BLaER1 treated with 17β-estradiol and CSF1 and Interleukin-3, amounts not matched to agents 10 nM and 100 nM (cell line): ENCODE data around the gene RUSC2.
A peak's percentile ranks its signal among the peaks of the same experiment; 100 is the strongest.

Experiments used
- H3K27ac ChIP-seq, 11 experiments: shearing (Covaris generic); formaldehyde crosslinking; 2 replicates each; pipeline ENCODE4 v1.8.1; 2022
- H3K27me3 ChIP-seq, 11 experiments: shearing (Covaris generic); formaldehyde crosslinking; 2 replicates each; pipeline ENCODE4 v1.8.1; 2022
- H3K36me3 ChIP-seq, 11 experiments: shearing (Covaris generic); formaldehyde crosslinking; 2 replicates each; pipeline ENCODE4 v1.8.1; 2022
- H3K4me1 ChIP-seq, 10 experiments: shearing (Covaris generic); formaldehyde crosslinking; 2 replicates each; pipeline ENCODE4 v1.8.1; 2022
- H3K4me2 ChIP-seq, 11 experiments: shearing (Covaris generic); formaldehyde crosslinking; 2 replicates each; pipeline ENCODE4 v1.8.1; 2022
- H3K4me3 ChIP-seq, 10 experiments: shearing (Covaris generic); formaldehyde crosslinking; 2 replicates each; pipeline ENCODE4 v1.8.1; 2022
- H3K9ac ChIP-seq, 11 experiments: shearing (Covaris generic); formaldehyde crosslinking; 2 replicates each; pipeline ENCODE4 v1.8.1; 2022
- H3K9me3 ChIP-seq, 11 experiments: shearing (Covaris generic); formaldehyde crosslinking; replicated peaks in 1 of 11; 2 replicates each; pipeline ENCODE4 v1.8.1; 2022
- H4K20me1 ChIP-seq, 11 experiments: shearing (Covaris generic); formaldehyde crosslinking; 2 replicates each; pipeline ENCODE4 v1.8.1; 2022
- Cebpa-rat ChIP-seq, 11 experiments: shearing (Covaris generic); IDR thresholded peaks; 2 replicates each; pipeline ENCODE4 v1.8.1; 2022

Gene RUSC2

DNA sequence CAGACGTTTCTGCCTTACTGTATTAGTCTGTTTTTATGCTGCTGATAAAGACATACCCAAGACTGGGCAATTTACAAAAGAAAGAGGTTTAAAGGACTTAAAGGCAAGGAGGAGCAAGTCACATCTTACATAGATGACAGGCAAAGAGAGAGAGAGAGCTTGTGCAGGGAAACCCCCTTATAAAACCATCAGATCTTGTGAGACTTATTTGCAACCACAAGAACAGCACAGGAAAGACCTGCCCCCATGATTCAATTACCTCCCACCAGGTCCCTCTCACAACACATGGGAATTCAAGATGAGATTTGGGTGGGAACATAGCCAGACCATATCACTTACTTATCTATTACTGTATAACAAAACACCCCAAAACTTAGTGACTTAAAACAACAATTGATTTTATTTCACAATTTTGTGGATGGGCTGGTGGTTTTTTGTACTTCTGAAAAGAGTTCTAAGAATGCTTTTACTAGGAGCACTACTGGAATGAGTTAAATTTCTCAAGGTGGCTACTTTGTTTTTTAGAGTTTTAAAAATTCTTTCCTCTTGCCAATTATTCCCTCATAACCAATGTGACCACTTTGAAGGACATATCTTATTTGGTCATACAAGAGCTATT, 10.3 kb downstream of the RUSC2 start:
- no peak overlapping the region for H3K4me3 ChIP-seq
- H3K9me3 ChIP-seq, result peaks cover 44 to 82% (median 64%) of the 10 kb centered on the region in 11 experiments
- H3K36me3 ChIP-seq, result peaks cover 12 to 54% (median 31%) of the 10 kb centered on the region in 11 experiments; a peak in 20 of 22 replicates
- peaks cover 0 to 6% (median 0%) of the 10 kb centered on the region in 10 experiments; a peak in 2 of 20 replicates for H3K4me1 ChIP-seq
- H3K9ac ChIP-seq, result no peak overlapping the region
- no peak overlapping the region for H3K27ac ChIP-seq
- no peak overlapping the region for H3K4me2 ChIP-seq
- H4K20me1 ChIP-seq, result peaks cover 0 to 19% (median 0%) of the 10 kb centered on the region in 11 experiments; a peak in 2 of 22 replicates
- no peaks in the 10 kb centered on the region for H3K27me3 ChIP-seq
- no peak for TF ChIP-seq Cebpa-rat (IDR thresholded peaks at IDR 0.05)

- Histone ChIP-seq H3K4me3 (no peak overlapping the region), H4K20me1 (peaks cover 0 to 18% (median 0%) of the 10 kb centered on the region in 11 experiments; a peak in 3 of 22 replicates), H3K4me2 (no peak overlapping the region), H3K4me1 (no peaks in the 10 kb centered on the region), H3K9me3 (peaks cover 41 to 65% (median 51%) of the 10 kb centered on the region in 11 experiments), H3K9ac (no peak overlapping the region), H3K27ac (no peak overlapping the region), H3K36me3 (peaks cover 0 to 38% (median 21%) of the 10 kb centered on the region in 11 experiments; a peak in 17 of 22 replicates), H3K27me3 (no peaks in the 10 kb centered on the region)
- TF ChIP-seq Cebpa-rat (IDR thresholded peaks at IDR 0.05), result no peak
Measured at GRCh38 chr9:35501946-35502345, 12.0 kb downstream of the RUSC2 start.

GRCh38 chr9:35506359-35506758, 16.4 kb downstream of the RUSC2 start:
- no peak for TF ChIP-seq Cebpa-rat (IDR thresholded peaks at IDR 0.05)
- H4K20me1 ChIP-seq, result peaks cover 0 to 34% (median 5%) of the 10 kb centered on the region in 11 experiments; a peak in 5 of 22 replicates
- peaks cover 0 to 27% (median 10%) of the 10 kb centered on the region in 11 experiments; a peak in 7 of 22 replicates for H3K36me3 ChIP-seq
- no peak overlapping the region for H3K4me3 ChIP-seq
- no peak overlapping the region for H3K27ac ChIP-seq
- peaks cover 11 to 21% (median 15%) of the 10 kb centered on the region in 11 experiments; a peak in 19 of 22 replicates for H3K9me3 ChIP-seq
- no peak overlapping the region for H3K9ac ChIP-seq
- peaks cover 0 to 12% (median 9%) of the 10 kb centered on the region in 10 experiments; a peak in 10 of 20 replicates for H3K4me1 ChIP-seq
- no peak overlapping the region for H3K4me2 ChIP-seq
- no peaks in the 10 kb centered on the region for H3K27me3 ChIP-seq

DNA sequence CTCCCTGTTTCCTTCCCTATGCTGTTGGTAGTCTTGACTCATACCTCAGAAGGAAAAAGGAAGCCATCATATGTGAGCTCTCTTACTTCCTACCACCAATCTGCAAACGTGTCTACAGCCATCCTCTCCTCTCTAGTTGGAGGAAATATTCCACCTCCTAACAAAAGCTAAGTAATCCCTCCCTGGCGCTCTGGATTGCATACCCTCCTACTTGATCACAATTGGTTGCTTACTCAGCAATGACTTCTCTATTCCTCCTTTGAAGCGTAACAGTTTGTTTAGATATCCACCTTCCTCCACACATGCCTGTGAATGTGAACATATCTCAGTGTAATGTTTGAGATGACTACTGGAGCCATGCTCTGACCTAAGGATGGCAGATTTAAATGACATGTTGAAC, 18.2 kb downstream of the RUSC2 start:
- Histone ChIP-seq H3K4me2 (peak overlapping the region in 3 of 11 experiments; percentile 10 to 18 (median 15); a peak in 4 of 22 replicates), H3K4me1 (peaks cover 0 to 12% (median 9%) of the 10 kb centered on the region in 10 experiments; a peak in 10 of 20 replicates), H3K36me3 (peaks cover 0 to 23% (median 8%) of the 10 kb centered on the region in 11 experiments; a peak in 7 of 22 replicates), H3K4me3 (no peak overlapping the region), H3K27ac (no peak overlapping the region), H3K27me3 (no peaks in the 10 kb centered on the region), H4K20me1 (peaks cover 0 to 44% (median 5%) of the 10 kb centered on the region in 11 experiments; a peak in 6 of 22 replicates), H3K9ac (no peak overlapping the region), H3K9me3 (peaks cover 9 to 15% (median 10%) of the 10 kb centered on the region in 11 experiments; a peak in 19 of 22 replicates)
- TF ChIP-seq Cebpa-rat (IDR thresholded peaks at IDR 0.05), result no peak

DNA sequence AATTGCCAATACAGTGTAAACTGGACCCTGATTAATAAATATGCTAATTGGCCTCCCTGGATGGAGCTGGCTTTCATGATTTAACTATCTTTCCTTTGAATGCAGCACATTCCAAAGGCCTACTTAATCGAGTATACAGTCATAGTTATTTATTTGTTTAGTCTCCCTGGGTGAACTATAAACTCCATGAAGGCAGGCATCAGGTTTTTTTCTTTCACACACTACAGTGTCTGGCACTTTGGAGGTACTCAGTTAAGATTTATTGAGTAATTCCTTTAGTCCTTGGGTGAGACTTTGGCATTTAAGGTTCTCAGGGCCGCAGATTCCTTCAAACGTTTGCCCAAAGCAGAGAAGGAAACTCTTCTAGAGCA, 20.5 kb downstream of the RUSC2 start:
- no peak overlapping the region for H3K27ac ChIP-seq
- H3K4me2 ChIP-seq, result no peak overlapping the region
- TF ChIP-seq Cebpa-rat (IDR thresholded peaks at IDR 0.05), result no peak
- peaks cover 0 to 47% (median 5%) of the 10 kb centered on the region in 11 experiments; a peak in 7 of 22 replicates for H4K20me1 ChIP-seq
- no peaks in the 10 kb centered on the region for H3K9me3 ChIP-seq
- peaks cover 0 to 12% (median 9%) of the 10 kb centered on the region in 10 experiments; a peak in 10 of 20 replicates for H3K4me1 ChIP-seq
- peaks cover 0 to 17% (median 0%) of the 10 kb centered on the region in 11 experiments; a peak in 5 of 22 replicates for H3K36me3 ChIP-seq
- no peak overlapping the region for H3K9ac ChIP-seq
- no peaks in the 10 kb centered on the region for H3K27me3 ChIP-seq
- H3K4me3 ChIP-seq, result no peak overlapping the region

DNA sequence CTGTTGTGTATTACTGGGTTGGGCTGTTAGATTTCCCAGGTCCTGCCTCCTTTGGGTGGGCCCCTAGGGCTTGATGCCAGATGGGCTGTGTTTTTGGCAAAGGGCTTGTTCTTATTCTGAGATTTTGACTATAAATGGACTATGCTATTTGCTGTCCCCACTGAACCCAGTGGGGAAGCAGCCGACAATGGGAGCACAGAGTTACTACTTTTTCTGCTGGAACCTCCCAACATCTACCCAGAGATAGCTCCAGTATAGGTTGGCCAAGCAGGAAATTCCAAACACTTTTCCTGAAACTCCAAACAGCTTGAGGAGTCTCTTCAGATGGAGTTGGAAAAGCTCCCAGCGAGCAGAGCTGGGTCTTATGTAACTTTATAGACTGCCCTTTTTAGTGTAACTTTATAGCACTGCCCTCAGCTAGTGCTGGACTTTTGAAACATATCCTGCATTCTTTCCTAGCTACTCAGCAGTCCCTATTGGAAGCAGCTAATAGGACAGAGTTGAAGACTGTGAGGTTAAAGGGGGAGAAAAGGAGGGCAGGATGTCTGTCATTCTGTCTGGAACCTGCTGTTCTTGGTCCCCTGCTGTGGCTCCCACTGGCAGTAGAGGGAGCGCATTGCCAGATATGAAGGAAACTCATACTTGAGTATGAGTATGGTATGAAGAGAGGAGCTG, 21.0 kb downstream of the RUSC2 start:
- Histone ChIP-seq H3K9ac (no peak overlapping the region), H3K27me3 (no peaks in the 10 kb centered on the region), H4K20me1 (peaks cover 0 to 47% (median 5%) of the 10 kb centered on the region in 11 experiments; a peak in 7 of 22 replicates), H3K36me3 (peaks cover 0 to 17% (median 0%) of the 10 kb centered on the region in 11 experiments; a peak in 5 of 22 replicates), H3K4me2 (no peak overlapping the region), H3K27ac (no peak overlapping the region), H3K9me3 (no peaks in the 10 kb centered on the region), H3K4me3 (no peak overlapping the region), H3K4me1 (peaks cover 0 to 12% (median 9%) of the 10 kb centered on the region in 10 experiments; a peak in 10 of 20 replicates)
- TF ChIP-seq Cebpa-rat (IDR thresholded peaks at IDR 0.05), result no peak

DNA sequence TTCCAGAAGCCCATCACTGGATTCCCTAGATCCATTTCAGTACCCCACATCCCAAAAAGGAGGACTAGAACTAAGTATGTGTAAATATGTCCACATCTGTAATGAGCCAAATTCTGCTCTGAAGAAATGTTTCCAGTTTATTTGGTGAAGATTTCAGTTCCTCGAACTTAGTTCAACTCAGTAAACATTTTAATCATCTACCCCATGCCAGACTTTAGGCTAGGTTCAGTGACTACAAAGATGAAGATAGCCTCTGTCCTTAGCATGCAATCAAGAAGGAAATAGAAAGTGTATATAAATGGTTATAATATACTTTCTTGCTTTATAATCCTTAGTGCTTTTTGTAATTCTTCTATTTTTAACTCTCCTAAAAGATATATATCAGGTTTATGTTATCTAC, 21.5 kb downstream of the RUSC2 start:
- H4K20me1 ChIP-seq, result peaks cover 0 to 49% (median 5%) of the 10 kb centered on the region in 11 experiments; a peak in 8 of 22 replicates
- H3K4me3 ChIP-seq, result no peak overlapping the region
- no peak overlapping the region for H3K27ac ChIP-seq
- no peak overlapping the region for H3K9ac ChIP-seq
- H3K36me3 ChIP-seq, result peaks cover 0 to 17% (median 0%) of the 10 kb centered on the region in 11 experiments; a peak in 5 of 22 replicates
- no peaks in the 10 kb centered on the region for H3K27me3 ChIP-seq
- H3K4me2 ChIP-seq, result no peak overlapping the region
- no peak for TF ChIP-seq Cebpa-rat (IDR thresholded peaks at IDR 0.05)
- no peaks in the 10 kb centered on the region for H3K9me3 ChIP-seq
- H3K4me1 ChIP-seq, result peaks cover 0 to 12% (median 9%) of the 10 kb centered on the region in 10 experiments; a peak in 11 of 20 replicates

GRCh38 chr9:35515766-35516165, 25.9 kb downstream of the RUSC2 start:
- H3K9me3 ChIP-seq, result no peaks in the 10 kb centered on the region
- no peak overlapping the region for H3K27ac ChIP-seq
- H3K4me1 ChIP-seq, result peaks cover 12 to 32% (median 16%) of the 10 kb centered on the region in 10 experiments
- H3K4me3 ChIP-seq, result no peak overlapping the region
- peaks cover 0 to 66% (median 5%) of the 10 kb centered on the region in 11 experiments; a peak in 9 of 22 replicates for H4K20me1 ChIP-seq
- no peak overlapping the region for H3K4me2 ChIP-seq
- no peak overlapping the region for H3K9ac ChIP-seq
- peaks cover 0 to 4% (median 0%) of the 10 kb centered on the region in 11 experiments; a peak in 1 of 22 replicates for H3K36me3 ChIP-seq
- TF ChIP-seq Cebpa-rat (IDR thresholded peaks at IDR 0.05), result no peak
- H3K27me3 ChIP-seq, result no peaks in the 10 kb centered on the region

GRCh38 chr9:35516479-35516878, 26.6 kb downstream of the RUSC2 start:
- Histone ChIP-seq H3K4me1 (peaks cover 12 to 33% (median 16%) of the 10 kb centered on the region in 10 experiments), H3K4me2 (no peak overlapping the region), H3K27me3 (no peaks in the 10 kb centered on the region), H3K9me3 (no peaks in the 10 kb centered on the region), H3K36me3 (peaks cover 0 to 4% (median 0%) of the 10 kb centered on the region in 11 experiments; a peak in 1 of 22 replicates), H3K4me3 (no peak overlapping the region), H3K27ac (no peak overlapping the region), H4K20me1 (peaks cover 0 to 63% (median 0%) of the 10 kb centered on the region in 11 experiments; a peak in 8 of 22 replicates), H3K9ac (no peak overlapping the region)
- no peak for TF ChIP-seq Cebpa-rat (IDR thresholded peaks at IDR 0.05)
